ENCODE results near the gene MDH1B. TPM values are rescaled to one million over a fixed set of nuclear protein-coding genes. Genes with fewer than 3 reads are reported as not detected.

MDH1B gene
- total and polyA plus RNA-seq, 7 donors, result 0.14 to 1.0 (median 0.30) TPM

DNA sequence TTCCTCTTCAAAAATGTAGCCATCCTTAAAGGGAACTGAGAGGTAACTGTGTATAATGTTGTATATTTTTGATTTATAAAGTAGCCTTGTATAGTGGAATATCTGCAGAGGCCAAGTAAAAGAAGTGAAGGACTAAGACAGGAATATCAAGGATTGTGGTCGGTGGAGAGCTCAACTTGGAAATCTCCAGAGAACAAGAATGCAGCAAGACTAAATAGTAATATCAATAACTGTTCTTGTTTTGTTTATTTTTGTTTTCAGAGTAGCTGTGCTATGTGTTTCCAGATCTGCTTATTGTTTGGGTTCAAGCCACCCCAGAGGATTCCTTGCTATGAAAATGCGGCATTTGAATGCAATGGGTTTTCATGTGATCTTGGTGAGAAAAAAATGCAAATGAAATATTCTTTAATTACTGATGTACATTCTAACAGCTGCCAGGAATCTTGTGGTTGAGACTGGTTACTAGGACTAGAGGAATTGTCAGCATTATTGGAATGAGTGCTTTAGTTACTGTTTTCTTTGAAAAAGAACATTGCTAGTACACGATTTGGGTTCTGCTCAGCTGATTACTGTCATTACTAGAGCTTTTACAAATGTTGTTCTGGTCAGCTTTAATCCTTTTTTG is 25.3 kb upstream of the MDH1B start:
- Histone ChIP-seq H3K9me3 (no peaks in the 10 kb centered on the region), H3K36me3 (ENCODE audit: insufficient read depth in 1 of 2, low read depth in 1 of 2) (peaks cover 17 to 97% of the 10 kb centered on the region in 2 donors), H3K4me3 (no peak overlapping the region), H3K4me1 (no peaks in the 10 kb centered on the region), H3K27me3 (ENCODE audit: insufficient read depth in 3 of 3, low read length in 2 of 3) (no peaks in the 10 kb centered on the region), H3K27ac (no peak overlapping the region)
- 79 to 86% (median 80%) methylated on average over 3 of the region's 3 CpGs for WGBS, 3 donors
- DNase-seq, result no peak
- TF ChIP-seq, protein P1, sequence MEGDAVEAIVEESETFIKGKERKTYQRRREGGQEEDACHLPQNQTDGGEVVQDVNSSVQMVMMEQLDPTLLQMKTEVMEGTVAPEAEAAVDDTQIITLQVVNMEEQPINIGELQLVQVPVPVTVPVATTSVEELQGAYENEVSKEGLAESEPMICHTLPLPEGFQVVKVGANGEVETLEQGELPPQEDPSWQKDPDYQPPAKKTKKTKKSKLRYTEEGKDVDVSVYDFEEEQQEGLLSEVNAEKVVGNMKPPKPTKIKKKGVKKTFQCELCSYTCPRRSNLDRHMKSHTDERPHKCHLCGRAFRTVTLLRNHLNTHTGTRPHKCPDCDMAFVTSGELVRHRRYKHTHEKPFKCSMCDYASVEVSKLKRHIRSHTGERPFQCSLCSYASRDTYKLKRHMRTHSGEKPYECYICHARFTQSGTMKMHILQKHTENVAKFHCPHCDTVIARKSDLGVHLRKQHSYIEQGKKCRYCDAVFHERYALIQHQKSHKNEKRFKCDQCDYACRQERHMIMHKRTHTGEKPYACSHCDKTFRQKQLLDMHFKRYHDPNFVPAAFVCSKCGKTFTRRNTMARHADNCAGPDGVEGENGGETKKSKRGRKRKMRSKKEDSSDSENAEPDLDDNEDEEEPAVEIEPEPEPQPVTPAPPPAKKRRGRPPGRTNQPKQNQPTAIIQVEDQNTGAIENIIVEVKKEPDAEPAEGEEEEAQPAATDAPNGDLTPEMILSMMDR (IDR thresholded peaks at IDR 0.05), result no peak
- no peak for ATAC-seq
- intact Hi-C loops (cut with DNase I), result no loop called here

DNA sequence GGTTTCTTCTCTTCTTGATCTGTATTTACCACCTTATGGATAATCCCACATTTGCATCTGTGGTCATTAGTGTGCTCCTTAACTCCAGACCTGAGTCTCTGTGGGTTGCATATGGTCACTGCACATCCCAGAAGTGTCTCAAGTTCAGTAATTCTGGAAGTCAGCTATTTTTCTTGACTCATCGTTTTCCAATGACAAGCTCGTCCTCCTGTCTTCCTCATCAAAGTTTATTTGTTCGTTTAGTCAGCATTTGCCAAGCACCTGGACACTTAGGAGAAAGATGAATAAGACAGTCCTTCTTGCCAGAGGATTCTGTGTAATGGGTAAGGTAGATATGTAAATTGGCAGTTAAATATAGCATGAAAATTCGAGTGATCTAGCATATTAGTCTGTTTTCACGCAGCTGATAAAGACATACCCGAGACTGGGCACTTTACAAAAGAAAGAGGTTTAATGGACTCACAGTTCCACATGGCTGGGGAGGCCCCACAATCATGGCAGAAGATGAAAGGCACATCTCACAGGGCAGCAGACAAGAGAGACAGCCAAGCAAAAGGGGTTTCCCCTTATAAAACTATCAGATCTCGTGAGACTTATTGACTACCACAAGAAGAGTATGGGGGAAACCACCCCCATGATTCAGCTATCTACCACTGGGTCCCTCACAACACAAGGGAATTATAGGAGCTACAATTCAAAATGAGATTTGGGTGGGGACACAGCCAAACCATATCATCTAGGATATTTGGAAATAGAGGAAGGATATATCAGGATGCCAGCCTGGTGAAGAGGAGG is 19.6 kb upstream of the MDH1B start:
- 89 to 90% (median 90%) methylated on average over 7 of the region's 7 CpGs for WGBS, 3 donors
- Histone ChIP-seq H3K36me3 (ENCODE audit: insufficient read depth in 1 of 2, low read depth in 1 of 2) (peaks cover 20 to 95% of the 10 kb centered on the region in 2 donors), H3K4me3 (no peak overlapping the region), H3K27me3 (ENCODE audit: insufficient read depth in 3 of 3, low read length in 2 of 3) (no peaks in the 10 kb centered on the region), H3K27ac (no peak overlapping the region), H3K4me1 (no peaks in the 10 kb centered on the region), H3K9me3 (peaks cover 9% of the 10 kb centered on the region)
- intact Hi-C loops (cut with DNase I), result no loop called here
- ATAC-seq (no peak), DNase-seq (no peak)
- TF ChIP-seq, protein P1 (IDR thresholded peaks at IDR 0.05), result no peak

DNA sequence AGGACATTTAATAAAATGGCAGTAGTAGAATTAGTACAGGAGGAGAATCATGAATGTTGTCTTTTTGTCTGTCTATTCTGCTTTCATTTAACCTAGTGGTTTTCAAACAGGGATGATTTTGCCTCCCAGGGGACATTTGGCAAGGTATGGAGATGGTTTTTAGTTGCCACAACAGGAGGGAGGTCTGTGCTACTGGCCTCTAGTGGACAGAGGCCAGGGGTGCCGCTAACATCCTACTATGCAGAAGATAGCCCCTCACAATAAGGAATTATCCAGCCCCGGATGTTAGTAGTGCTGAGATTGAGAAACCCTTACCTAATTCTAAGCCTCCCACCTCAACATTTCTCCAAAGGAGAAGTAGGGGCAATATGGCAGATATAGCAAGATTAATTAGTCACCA is 18.6 kb upstream of the MDH1B start:
- H3K36me3 ChIP-seq (ENCODE audit: insufficient read depth in 1 of 2, low read depth in 1 of 2), result peaks cover 20 to 95% of the 10 kb centered on the region in 2 donors
- 75 to 87% (median 79%) methylated on average over 2 of the region's 2 CpGs for WGBS, 3 donors

DNA sequence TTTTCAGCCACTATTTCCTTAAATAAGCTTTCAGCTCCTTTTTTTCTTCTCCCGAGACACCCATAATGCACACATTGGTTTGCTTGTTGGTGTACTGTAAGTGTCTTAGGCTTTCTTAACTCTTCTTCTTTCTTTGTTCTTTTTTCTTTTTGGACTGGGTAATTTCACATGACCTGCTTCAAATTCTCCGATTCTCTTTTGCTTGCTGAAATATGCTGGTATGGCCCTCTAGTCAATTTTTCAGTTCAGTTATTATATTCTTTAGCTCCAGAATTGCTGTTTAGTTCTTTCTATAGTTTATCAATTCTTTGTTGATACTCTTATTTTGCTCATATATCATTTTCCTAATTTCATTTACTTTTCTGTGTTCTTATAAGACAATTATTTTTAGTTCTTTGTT is 15.5 kb upstream of the MDH1B start:
- H3K27me3 ChIP-seq (ENCODE audit: insufficient read depth in 3 of 3, low read length in 2 of 3), result no peaks in the 10 kb centered on the region
- DNase-seq, result no peak
- peaks cover 23% of the 10 kb centered on the region for H3K9me3 ChIP-seq
- intact Hi-C loops (cut with DNase I), result no loop called here
- TF ChIP-seq, protein P1 (IDR thresholded peaks at IDR 0.05), result no peak
- peaks cover 12 to 93% of the 10 kb centered on the region in 2 donors for H3K36me3 ChIP-seq (ENCODE audit: insufficient read depth in 1 of 2, low read depth in 1 of 2)
- H3K4me1 ChIP-seq, result no peaks in the 10 kb centered on the region
- H3K4me3 ChIP-seq, result no peak overlapping the region
- no peak overlapping the region for H3K27ac ChIP-seq
- ATAC-seq, result no peak
- WGBS, 3 donors, result 93 to 100% (median 97%) methylated on average over 2 of the region's 2 CpGs

More for the DNA sequence above, 18.6 kb upstream of the MDH1B start:
- Histone ChIP-seq H3K27me3 (ENCODE audit: insufficient read depth in 3 of 3, low read length in 2 of 3) (no peaks in the 10 kb centered on the region), H3K4me1 (no peaks in the 10 kb centered on the region), H3K9me3 (peaks cover 9% of the 10 kb centered on the region), H3K4me3 (no peak overlapping the region), H3K27ac (no peak overlapping the region)
- intact Hi-C loops (cut with DNase I), result no loop called here
- no peak for DNase-seq
- TF ChIP-seq, protein P1 (IDR thresholded peaks at IDR 0.05), result peak; percentile 20
- no peak for ATAC-seq

Data from psoas muscle (tissue), 8 donors.